Breast epithelium (tissue), 4 donors: ENCODE results near the gene SMIM27. TPM values are rescaled to one million over a fixed set of nuclear protein-coding genes. Genes with fewer than 3 reads are reported as not detected.

Experiments
- DNase-seq, 2 donors: peaks; one replicate each; pipeline ENCODE4 v3.0.0-alpha.2; 2019; ENCODE audit warnings: low spot score in 2 of 2
- H3K27ac ChIP-seq, 2 donors: fragments of 200-600 bp; sonication (generic) in 1 of 2; one replicate each; pipeline ENCODE4 v1.5.1; 2016 to 2019; ENCODE audit warnings: mild to moderate bottlenecking in 1 of 2
- H3K27me3 ChIP-seq, 2 donors: fragments of 200-600 bp; sonication (generic) in 1 of 2; one replicate each; pipeline versions ENCODE4 v1.5.1 to v1.6.0; 2017 to 2019; ENCODE audit warnings: control low read depth in 1 of 2, mild to moderate bottlenecking in 1 of 2
- H3K36me3 ChIP-seq: fragments of 200-600 bp; one replicate; pipeline ENCODE4 v1.5.1; 2019
- H3K4me1 ChIP-seq, 2 donors: fragments of 200-600 bp; sonication (generic); one replicate each; pipeline ENCODE4 v1.5.1; 2016 to 2019; ENCODE audit warnings: control low read depth in 1 of 2
- H3K4me3 ChIP-seq, 3 donors: fragments of 200-600 bp; sonication (generic); 1 replicate in 2 of 3; 2 replicates in 1 of 3; pipeline ENCODE4 v1.5.1; 2016 to 2019; ENCODE audit warnings: mild to moderate bottlenecking in 3 of 3, moderate library complexity in 2 of 3
- H3K9me3 ChIP-seq, 2 donors: fragments of 200-600 bp; sonication (generic) in 1 of 2; one replicate each; pipeline ENCODE4 v1.5.1; 2016 to 2019; ENCODE audit warnings: control low read depth in 1 of 2
- CTCF ChIP-seq, 3 donors: fragments of 450-650 bp; IDR thresholded peaks; one replicate each; pipeline ENCODE4 v1.5.1; 2016 to 2017; ENCODE audit warnings: antibody characterized with exemption in 3 of 3, mild to moderate bottlenecking in 3 of 3, moderate library complexity in 3 of 3
- POLR2A ChIP-seq: fragments of 450-650 bp; IDR thresholded peaks from one replicate; pipeline ENCODE4 v1.6.1; 2016; ENCODE audit warnings: antibody characterized with exemption, mild to moderate bottlenecking, moderate library complexity
- POLR2AphosphoS5 ChIP-seq, 3 donors: sonication (generic); formaldehyde crosslinking; IDR thresholded peaks; one replicate each; pipeline ENCODE4 v1.6.1; 2017; ENCODE audit warnings: antibody characterized with exemption in 3 of 3
- intact Hi-C: fragments of 100-400 bp; cut with DNase I; formaldehyde crosslinking; loops from one replicate; pipeline ENCODE4 v1.15.1; 2023; ENCODE audit warnings: low total_unique reads
- total RNA-seq, 3 donors: library from RNA; depleted of rRNA; stranded (reverse); fragments of >200 nt; gene quantifications; one replicate each; pipeline ENCODE4 v1.1.0, GENCODE V29; 2016

SMIM27 gene
- total RNA-seq, 3 donors from 2014 or later, result 5.6 to 8.6 (median 5.6) TPM

GRCh38 chr9:32587901-32588300 lies 35.8 kb downstream of the SMIM27 start:
- no peak for DNase-seq
- Histone ChIP-seq H3K27ac (no peak overlapping the region), H3K9me3 (no peaks in the 10 kb centered on the region), H3K27me3 (no peaks in the 10 kb centered on the region), H3K4me1 (no peaks in the 10 kb centered on the region), H3K4me3 (no peak overlapping the region), H3K36me3 (no peaks in the 10 kb centered on the region)
- intact Hi-C loops, result loop anchor here (10.0 kb wide), 1 partner anchor 367 kb away; no protein-coding TSS in a partner anchor
- TF ChIP-seq POLR2AphosphoS5 (IDR thresholded peaks at IDR 0.05), result no peak
- TF ChIP-seq CTCF (IDR thresholded peaks at IDR 0.05), result no peak
- no peak for TF ChIP-seq POLR2A

GRCh38 chr9:32589083-32589723 lies 37.1 kb downstream of the SMIM27 start:
- TF ChIP-seq CTCF (IDR thresholded peaks at IDR 0.05) (peak in 1 of 3 donors; percentile 24), POLR2A (no peak)
- H3K36me3 ChIP-seq, result no peaks in the 10 kb centered on the region
- no peak overlapping the region for H3K27ac ChIP-seq
- intact Hi-C loops, result loop anchor here (10.0 kb wide), 1 partner anchor 366 kb away; no protein-coding TSS in a partner anchor
- H3K27me3 ChIP-seq, result no peaks in the 10 kb centered on the region
- DNase-seq, result no peak
- H3K4me3 ChIP-seq, result no peak overlapping the region
- H3K4me1 ChIP-seq, result no peaks in the 10 kb centered on the region
- H3K9me3 ChIP-seq, result no peaks in the 10 kb centered on the region

- Histone ChIP-seq H3K9me3 (no peaks in the 10 kb centered on the region), H3K4me3 (no peak overlapping the region), H3K36me3 (no peaks in the 10 kb centered on the region), H3K27ac (no peak overlapping the region), H3K4me1 (no peaks in the 10 kb centered on the region), H3K27me3 (no peaks in the 10 kb centered on the region)
- intact Hi-C loops, result no loop called here
- TF ChIP-seq CTCF (IDR thresholded peaks at IDR 0.05) (no peak), POLR2AphosphoS5 (IDR thresholded peaks at IDR 0.05) (no peak), POLR2A (no peak)
- no peak for DNase-seq
Observed at GRCh38 chr9:32590476-32590875, 38.3 kb downstream of the SMIM27 start.

GRCh38 chr9:32590898-32591297 lies 38.8 kb downstream of the SMIM27 start:
- H3K27me3 ChIP-seq, result no peaks in the 10 kb centered on the region
- intact Hi-C loops, result no loop called here
- H3K36me3 ChIP-seq, result no peaks in the 10 kb centered on the region
- H3K4me3 ChIP-seq, result no peak overlapping the region
- no peak for DNase-seq
- TF ChIP-seq POLR2A (no peak), CTCF (IDR thresholded peaks at IDR 0.05) (no peak), POLR2AphosphoS5 (IDR thresholded peaks at IDR 0.05) (no peak)
- no peaks in the 10 kb centered on the region for H3K9me3 ChIP-seq
- H3K27ac ChIP-seq, result no peak overlapping the region
- no peaks in the 10 kb centered on the region for H3K4me1 ChIP-seq

GRCh38 chr9:32596096-32596865 lies 44.2 kb downstream of the SMIM27 start:
- DNase-seq, result no peak
- H3K9me3 ChIP-seq, result no peaks in the 10 kb centered on the region
- no peaks in the 10 kb centered on the region for H3K36me3 ChIP-seq
- no peaks in the 10 kb centered on the region for H3K4me1 ChIP-seq
- TF ChIP-seq POLR2A (no peak), CTCF (IDR thresholded peaks at IDR 0.05) (no peak), POLR2AphosphoS5 (IDR thresholded peaks at IDR 0.05) (no peak)
- no peak overlapping the region for H3K27ac ChIP-seq
- intact Hi-C loops, result no loop called here
- no peak overlapping the region for H3K4me3 ChIP-seq
- no peaks in the 10 kb centered on the region for H3K27me3 ChIP-seq
